Endothelial cell of umbilical vein (primary cell): ENCODE results near the gene BIRC2. TPM values are rescaled to one million over a fixed set of nuclear protein-coding genes. Genes with fewer than 3 reads are reported as not detected.

ENCODE experiments used
- BruUV-seq: library from RNA; stranded (reverse); fragments of 400-500 nt; replicated peaks from 2 replicates; lab custom pipeline; 2021; lab: Mats Ljungman, UMichigan
- CTCF ChIA-PET: fragments of 300-600, 350-600 bp; sonication (Branson Sonifier 250); formaldehyde crosslinking; loops from one replicate; lab custom pipeline; 2021; ENCODE audit warnings: antibody characterized with exemption, inconsistent platforms; lab: Charles Lee
- POLR2A ChIA-PET: fragments of 300-600, 350-600 bp; sonication (Branson Sonifier 250); formaldehyde crosslinking; loops from one replicate; lab custom pipeline; 2021; ENCODE audit warnings: antibody characterized with exemption, inconsistent platforms; lab: Charles Lee
- DNase-seq: peaks from one replicate; pipeline ENCODE4 v3.0.0-alpha.2; 2011; ENCODE audit warnings: low read depth, low spot score
- FAIRE-seq: peaks from 2 replicates; lab custom pipeline; 2011; peaks lifted over from hg19 to GRCh38; lab: Jason Lieb, UNC
- H2AFZ ChIP-seq: 2 replicates; pipeline ENCODE4 v1.6.0; 2012; ENCODE audit warnings: low read depth, low read length, control low read depth, inconsistent platforms
- H3K27ac ChIP-seq: 2 replicates; pipeline ENCODE4 v1.5.1; 2011; ENCODE audit warnings: low read depth, mild to moderate bottlenecking, control low read depth, low read length, moderate library complexity; ENCODE audit not compliant: insufficient read depth
- H3K27me3 ChIP-seq, 2 experiments: 2 replicates each; pipeline versions ENCODE4 v1.6.0 to v1.6.1; 2011; ENCODE audit warnings: low read length in 2 of 2, mixed read lengths in 1 of 2; ENCODE audit not compliant: control insufficient read depth in 2 of 2, insufficient read depth in 2 of 2
- H3K36me3 ChIP-seq, 2 experiments: 2 replicates in 1 of 2; 3 replicates in 1 of 2; pipeline ENCODE4 v1.5.1; 2011; ENCODE audit warnings: low read length in 2 of 2, mild to moderate bottlenecking in 1 of 2, moderate library complexity in 1 of 2; ENCODE audit not compliant: control insufficient read depth in 2 of 2, insufficient read depth in 2 of 2; ENCODE audit errors: extremely low read depth in 1 of 2
- H3K4me1 ChIP-seq: 3 replicates; pipeline ENCODE4 v1.5.1; 2011; ENCODE audit warnings: mild to moderate bottlenecking, low read length; ENCODE audit not compliant: control insufficient read depth, insufficient read depth; ENCODE audit errors: extremely low read depth
- H3K4me2 ChIP-seq: 2 replicates; pipeline ENCODE4 v1.6.1; 2011; ENCODE audit warnings: low read length, control low read depth, mixed read lengths; ENCODE audit not compliant: insufficient read depth
- H3K4me3 ChIP-seq, 3 experiments: fragments of 200-600 bp in 1 of 3; sonication (generic), shearing (Covaris generic) in 1 of 3; replicated peaks in 1 of 3; 2 replicates each; pipeline ENCODE4 v1.5.1; 2011 to 2016; ENCODE audit warnings: control low read depth in 3 of 3, low read length in 3 of 3, mild to moderate bottlenecking in 2 of 3, inconsistent platforms in 1 of 3, low read depth in 1 of 3, moderate library complexity in 1 of 3; ENCODE audit not compliant: insufficient read depth in 1 of 3
- H3K79me2 ChIP-seq: 2 replicates; pipeline ENCODE4 v1.6.0; 2012; ENCODE audit warnings: low read length, inconsistent platforms; ENCODE audit not compliant: control insufficient read depth, insufficient read depth
- H3K9ac ChIP-seq: replicated peaks from 2 replicates; pipeline ENCODE3; 2011; ENCODE audit warnings: low read length, control low read depth; ENCODE audit not compliant: insufficient read depth; ENCODE audit errors: extremely low read depth
- H3K9me1 ChIP-seq: replicated peaks from 3 replicates; pipeline ENCODE4 v1.6.0; 2011; ENCODE audit warnings: mild to moderate bottlenecking, low read length; ENCODE audit not compliant: control insufficient read depth, insufficient read depth; ENCODE audit errors: extremely low read depth
- H3K9me3 ChIP-seq: replicated peaks from 2 replicates; pipeline ENCODE4 v1.5.1; 2012; ENCODE audit warnings: low read length, inconsistent platforms; ENCODE audit not compliant: control insufficient read depth, insufficient read depth
- H4K20me1 ChIP-seq: replicated peaks from 2 replicates; pipeline ENCODE3; 2011; ENCODE audit warnings: mild to moderate bottlenecking, low read length; ENCODE audit not compliant: control insufficient read depth, insufficient read depth; ENCODE audit errors: extremely low read depth
- EZH2 ChIP-seq: IDR thresholded peaks from 2 replicates; pipeline ENCODE4 v1.6.1; 2012; ENCODE audit warnings: borderline replicate concordance, low read depth, mild to moderate bottlenecking, moderate library complexity, low read length, inconsistent platforms; ENCODE audit not compliant: severe bottlenecking
- FOS ChIP-seq: IDR thresholded peaks from 2 replicates; pipeline ENCODE4 v1.6.1; 2011; ENCODE audit warnings: mild to moderate bottlenecking, low read length, moderate library complexity, borderline replicate concordance; ENCODE audit not compliant: insufficient read depth
- GATA2 ChIP-seq: IDR thresholded peaks from 2 replicates; pipeline ENCODE4 v1.7.0; 2011; ENCODE audit warnings: low read depth, mild to moderate bottlenecking, moderate library complexity, mixed read lengths, low read length; ENCODE audit not compliant: insufficient read length, insufficient read depth
- JUN ChIP-seq: IDR thresholded peaks from 2 replicates; pipeline ENCODE4 v1.6.1; 2011; ENCODE audit warnings: borderline replicate concordance, low read depth; ENCODE audit not compliant: insufficient read length, insufficient read depth
- MYC ChIP-seq: IDR thresholded peaks from one replicate; pipeline ENCODE4 v1.6.1; 2011; ENCODE audit warnings: mild to moderate bottlenecking, low read depth, low read length
- POLR2A ChIP-seq: IDR thresholded peaks from 2 replicates; pipeline ENCODE4 v1.6.1; 2012; ENCODE audit warnings: low read depth, mild to moderate bottlenecking, control low read depth, low read length
- POLR2AphosphoS5 ChIP-seq: IDR thresholded peaks from 2 replicates; pipeline ENCODE4 v1.6.1; 2012; ENCODE audit warnings: low read depth, mild to moderate bottlenecking, control low read depth, low read length, moderate library complexity; ENCODE audit not compliant: insufficient read depth
- dilution Hi-C: fragments of 300-500 bp; cut with MboI; formaldehyde crosslinking; loops from one replicate; pipeline ENCODE4 v1.15.0; 2019; ENCODE audit warnings: low sequenced_read_pairs; ENCODE audit not compliant: extremely low pct_ligation_motif_present
- intact Hi-C: fragments of 100-400 bp; cut with micrococcal nuclease; formaldehyde crosslinking; loops from one replicate; pipeline ENCODE4 v1.10.0; 2022
- polyA plus RNA-seq, 4 experiments: library from polyadenylated mRNA; depleted of rRNA in 3 of 4; stranded (reverse) in 3 of 4; unstranded in 1 of 4; fragments of >200 nt; gene quantifications; 2 replicates each; pipeline versions ENCODE4 v1.2.1 to v1.2.3, GENCODE V29; 2011 to 2012; ENCODE audit warnings: missing spikeins in 1 of 4
- total RNA-seq: library from RNA; stranded (reverse); gene quantifications from 2 replicates; pipeline ENCODE4 v1.2.3, GENCODE V29; 2021
- TF ChIP-seq, protein P1 (sequence below), 2 donors: IDR thresholded peaks; 1 replicate in 1 of 2; 2 replicates in 1 of 2; pipeline ENCODE4 v1.5.1; 2011; ENCODE audit warnings: low read length in 2 of 2, mild to moderate bottlenecking in 2 of 2, moderate library complexity in 2 of 2, control low read depth in 1 of 2, inconsistent platforms in 1 of 2, low read depth in 1 of 2; ENCODE audit not compliant: insufficient read depth in 1 of 2; ENCODE audit errors: extremely low read depth in 1 of 2
- TF ChIP-seq, protein P2 (sequence below): IDR thresholded peaks from 2 replicates; pipeline ENCODE4 v1.6.1; 2011; ENCODE audit not compliant: insufficient read depth, insufficient read length

BIRC2 gene
- total and polyA plus RNA-seq, 2 donors (not counting 3 experiments of a cell fraction or from before 2014, with no cell fraction given): 42.8 to 47.3 TPM

DNA sequence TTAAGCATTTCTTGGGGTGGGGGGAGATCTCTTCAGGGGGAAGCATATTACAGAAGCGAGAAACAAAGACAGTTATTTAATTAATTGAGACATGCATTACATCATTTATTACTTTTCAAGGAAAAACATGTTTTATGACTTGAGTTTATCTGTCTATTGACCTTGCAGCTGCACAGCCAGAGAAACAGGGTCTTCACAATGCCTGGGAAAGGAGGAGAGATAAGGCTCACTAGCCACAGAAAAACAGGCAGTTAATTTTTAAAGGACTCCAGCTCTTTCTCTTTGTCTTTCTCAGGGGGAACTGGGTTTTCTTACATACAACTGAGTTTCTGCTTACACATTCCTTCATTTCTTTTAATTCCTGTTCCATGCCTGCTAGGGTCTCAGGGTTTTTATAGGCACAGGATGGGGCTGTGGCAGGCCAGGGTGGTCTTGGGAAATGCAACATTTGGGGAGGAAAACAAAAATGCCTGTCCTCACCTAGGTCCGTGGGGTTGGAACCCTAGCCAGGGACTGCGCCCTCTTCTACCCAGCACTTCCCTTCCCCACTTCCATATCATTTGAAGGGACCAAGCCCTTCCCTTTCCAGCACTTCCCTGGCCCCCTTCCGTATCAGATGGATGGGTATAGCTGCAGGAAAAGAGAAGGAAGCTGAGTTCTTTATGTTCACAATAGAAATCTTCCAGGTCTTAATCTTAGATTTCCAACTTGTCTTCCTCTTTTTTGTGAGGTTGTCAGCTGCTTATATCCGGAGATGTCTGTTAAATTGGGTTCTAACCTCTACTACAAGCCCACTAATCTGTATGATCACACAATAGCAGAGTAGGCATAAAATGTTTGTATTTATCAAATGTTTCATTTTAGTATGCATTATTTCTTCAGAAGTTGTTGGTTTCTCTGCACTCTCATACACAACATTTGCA, 38.3 kb downstream of the BIRC2 start:
- FAIRE-seq (peak; percentile 59), DNase-seq (peak; percentile 34)
- ChIA-PET POLR2A (no interaction called here), CTCF (interaction anchor here (0.9 to 1.6 kb wide), 7 partner anchors 8 to 281 kb away, joined by 3 to 4 read pairs (median 3); no protein-coding TSS in a partner anchor)
- Histone ChIP-seq H3K9me3 (no peaks in the 10 kb centered on the region), H3K4me2 (no peak overlapping the region), H3K4me3 (no peak overlapping the region), H3K4me1 (peaks cover 41% of the 10 kb centered on the region), H3K9me1 (no peaks in the 10 kb centered on the region), H3K79me2 (peaks cover 1% of the 10 kb centered on the region), H3K36me3 (peaks cover 8% of the 10 kb centered on the region in 2 experiments), H4K20me1 (no peaks in the 10 kb centered on the region), H3K27ac (peak overlapping the region; percentile 40), H3K27me3 (no peaks in the 10 kb centered on the region), H2AFZ (no peak overlapping the region), H3K9ac (no peak overlapping the region)
- TF ChIP-seq FOS (no peak), JUN (no peak), POLR2A (no peak), GATA2 (no peak), MYC (no peak), EZH2 (no peak), POLR2AphosphoS5 (no peak)
- TF ChIP-seq, protein P1, sequence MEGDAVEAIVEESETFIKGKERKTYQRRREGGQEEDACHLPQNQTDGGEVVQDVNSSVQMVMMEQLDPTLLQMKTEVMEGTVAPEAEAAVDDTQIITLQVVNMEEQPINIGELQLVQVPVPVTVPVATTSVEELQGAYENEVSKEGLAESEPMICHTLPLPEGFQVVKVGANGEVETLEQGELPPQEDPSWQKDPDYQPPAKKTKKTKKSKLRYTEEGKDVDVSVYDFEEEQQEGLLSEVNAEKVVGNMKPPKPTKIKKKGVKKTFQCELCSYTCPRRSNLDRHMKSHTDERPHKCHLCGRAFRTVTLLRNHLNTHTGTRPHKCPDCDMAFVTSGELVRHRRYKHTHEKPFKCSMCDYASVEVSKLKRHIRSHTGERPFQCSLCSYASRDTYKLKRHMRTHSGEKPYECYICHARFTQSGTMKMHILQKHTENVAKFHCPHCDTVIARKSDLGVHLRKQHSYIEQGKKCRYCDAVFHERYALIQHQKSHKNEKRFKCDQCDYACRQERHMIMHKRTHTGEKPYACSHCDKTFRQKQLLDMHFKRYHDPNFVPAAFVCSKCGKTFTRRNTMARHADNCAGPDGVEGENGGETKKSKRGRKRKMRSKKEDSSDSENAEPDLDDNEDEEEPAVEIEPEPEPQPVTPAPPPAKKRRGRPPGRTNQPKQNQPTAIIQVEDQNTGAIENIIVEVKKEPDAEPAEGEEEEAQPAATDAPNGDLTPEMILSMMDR (IDR thresholded peaks at IDR 0.05; ENCODE audit: extremely low read depth in 1 of 2, insufficient read depth in 1 of 2, low read depth in 1 of 2, low read length in 2 of 2): no peak
- TF ChIP-seq, protein P2, sequence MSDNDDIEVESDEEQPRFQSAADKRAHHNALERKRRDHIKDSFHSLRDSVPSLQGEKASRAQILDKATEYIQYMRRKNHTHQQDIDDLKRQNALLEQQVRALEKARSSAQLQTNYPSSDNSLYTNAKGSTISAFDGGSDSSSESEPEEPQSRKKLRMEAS: no peak
- BruUV-seq: no TSS peak
- dilution Hi-C loops: no loop called here
- intact Hi-C loops: loop anchor here (2.0 kb wide), 1 partner anchor 39 kb away; the partner anchor contains the start of gene BIRC2
